Upper lobe of right lung (tissue), 1 donor: ENCODE results near the gene PPP1R8. TPM values are rescaled to one million over a fixed set of nuclear protein-coding genes. Genes with fewer than 3 reads are reported as not detected.
A peak's percentile ranks its signal among the peaks of the same experiment; 100 is the strongest.
"Not testable (repeated sequence)": the region's sequence is repeated elsewhere in the genome, so short reads cannot be mapped to it uniquely, and the experiment has no call there.

Experiments used
- ATAC-seq: fragments of 200-7000 bp; cut with Tn5 transposase; one replicate; pipeline ENCODE4 v1.9.1; 2020; ENCODE audit warnings: mild to moderate bottlenecking, moderate library complexity
- DNase-seq: peaks from one replicate; pipeline ENCODE4 v3.0.0-alpha.2; 2020
- H3K27ac ChIP-seq: fragments of 200-600 bp; one replicate; pipeline ENCODE4 v1.8.0; 2022
- H3K27me3 ChIP-seq: fragments of 200-600 bp; one replicate; pipeline ENCODE4 v1.8.0; 2022; ENCODE audit warnings: mild to moderate bottlenecking
- H3K36me3 ChIP-seq: fragments of 200-600 bp; one replicate; pipeline ENCODE4 v1.8.0; 2022
- H3K4me1 ChIP-seq: fragments of 200-600 bp; one replicate; pipeline ENCODE4 v1.8.0; 2022
- H3K4me3 ChIP-seq: fragments of 200-600 bp; one replicate; pipeline ENCODE4 v1.8.0; 2022; ENCODE audit warnings: mild to moderate bottlenecking
- H3K9me3 ChIP-seq: fragments of 200-600 bp; one replicate; pipeline ENCODE4 v1.8.0; 2022
- CTCF ChIP-seq: fragments of 200-600 bp; IDR thresholded peaks from one replicate; pipeline ENCODE4 v1.8.0; 2022; ENCODE audit warnings: antibody characterized with exemption
- intact Hi-C: fragments of 100-400 bp; cut with DNase I; formaldehyde crosslinking; loops from one replicate; pipeline ENCODE4 v1.11.0; 2022
- total RNA-seq: library from RNA; stranded (reverse); fragmentation: NEBNext Ultra II Directional; extraction: Animal tissue kit (Norgen Biotek cat#: 25700); gene quantifications from one replicate; pipeline ENCODE4 v1.2.1, GENCODE V29; 2021
- donor health status: DM: no; HTN: yes; CAD: no; lungs with severe emphysema.

PPP1R8 gene
- total RNA-seq, 1 donor from 2014 or later: 33.0 TPM

- no peak for TF ChIP-seq CTCF
- Histone ChIP-seq H3K36me3 (peaks cover 55% of the 10 kb centered on the region), H3K4me3 (no peak overlapping the region), H3K27me3 (no peaks in the 10 kb centered on the region), H3K27ac (no peak overlapping the region), H3K4me1 (no peaks in the 10 kb centered on the region), H3K9me3 (no peaks in the 10 kb centered on the region)
- intact Hi-C loops: no loop called here
- no peak for DNase-seq
- no peak for ATAC-seq
These were observed 6.2 kb upstream of the PPP1R8 start for GRCh38 chr1:27824411-27824810.

- H3K36me3 ChIP-seq: peaks cover 24% of the 10 kb centered on the region
- H3K9me3 ChIP-seq, H3K4me3 ChIP-seq, DNase-seq, H3K27ac ChIP-seq, H3K27me3 ChIP-seq, intact Hi-C loops, ATAC-seq: not testable (repeated sequence)
- H3K4me1 ChIP-seq: peaks cover 13% of the 10 kb centered on the region
These were observed 1.1 kb upstream of the PPP1R8 start for GRCh38 chr1:27829339-27829960.

GRCh38 chr1:27831568-27832410, 1.2 kb downstream of the PPP1R8 start:
- H3K4me3 ChIP-seq: peak overlapping the region; percentile 98
- H3K4me1 ChIP-seq: peaks cover 13% of the 10 kb centered on the region
- ATAC-seq (no peak), DNase-seq (no peak)
- peak overlapping the region; percentile 90 for H3K27ac ChIP-seq
- no peak for TF ChIP-seq CTCF
- intact Hi-C loops: no loop called here
- H3K36me3 ChIP-seq: peaks cover 15% of the 10 kb centered on the region
- no peaks in the 10 kb centered on the region for H3K9me3 ChIP-seq
- no peaks in the 10 kb centered on the region for H3K27me3 ChIP-seq

GRCh38 chr1:27832762-27833161, 2.2 kb downstream of the PPP1R8 start:
- Histone ChIP-seq H3K36me3 (peaks cover 15% of the 10 kb centered on the region), H3K9me3 (no peaks in the 10 kb centered on the region), H3K27me3 (no peaks in the 10 kb centered on the region), H3K4me3 (no peak overlapping the region), H3K4me1 (peaks cover 13% of the 10 kb centered on the region), H3K27ac (no peak overlapping the region)
- intact Hi-C loops: no loop called here
- no peak for TF ChIP-seq CTCF
- ATAC-seq: no peak
- DNase-seq: no peak

- Histone ChIP-seq H3K27ac (no peak overlapping the region), H3K4me3 (no peak overlapping the region), H3K27me3 (no peaks in the 10 kb centered on the region), H3K9me3 (no peaks in the 10 kb centered on the region), H3K4me1 (peaks cover 13% of the 10 kb centered on the region), H3K36me3 (peaks cover 19% of the 10 kb centered on the region)
- DNase-seq: no peak
- ATAC-seq: no peak
- TF ChIP-seq CTCF: no peak
- intact Hi-C loops: no loop called here
These were observed 2.9 kb downstream of the PPP1R8 start for GRCh38 chr1:27833470-27833869.

GRCh38 chr1:27835046-27835445, 4.5 kb downstream of the PPP1R8 start:
- H3K27ac ChIP-seq: no peak overlapping the region
- TF ChIP-seq CTCF: no peak
- intact Hi-C loops: no loop called here
- H3K4me3 ChIP-seq: no peak overlapping the region
- peaks cover 13% of the 10 kb centered on the region for H3K4me1 ChIP-seq
- peaks cover 35% of the 10 kb centered on the region for H3K36me3 ChIP-seq
- DNase-seq (no peak), ATAC-seq (no peak)
- no peaks in the 10 kb centered on the region for H3K27me3 ChIP-seq
- no peaks in the 10 kb centered on the region for H3K9me3 ChIP-seq
